Measurements from ENCODE around the gene TSGA10IP.

- TF ChIP-seq, protein P1, sequence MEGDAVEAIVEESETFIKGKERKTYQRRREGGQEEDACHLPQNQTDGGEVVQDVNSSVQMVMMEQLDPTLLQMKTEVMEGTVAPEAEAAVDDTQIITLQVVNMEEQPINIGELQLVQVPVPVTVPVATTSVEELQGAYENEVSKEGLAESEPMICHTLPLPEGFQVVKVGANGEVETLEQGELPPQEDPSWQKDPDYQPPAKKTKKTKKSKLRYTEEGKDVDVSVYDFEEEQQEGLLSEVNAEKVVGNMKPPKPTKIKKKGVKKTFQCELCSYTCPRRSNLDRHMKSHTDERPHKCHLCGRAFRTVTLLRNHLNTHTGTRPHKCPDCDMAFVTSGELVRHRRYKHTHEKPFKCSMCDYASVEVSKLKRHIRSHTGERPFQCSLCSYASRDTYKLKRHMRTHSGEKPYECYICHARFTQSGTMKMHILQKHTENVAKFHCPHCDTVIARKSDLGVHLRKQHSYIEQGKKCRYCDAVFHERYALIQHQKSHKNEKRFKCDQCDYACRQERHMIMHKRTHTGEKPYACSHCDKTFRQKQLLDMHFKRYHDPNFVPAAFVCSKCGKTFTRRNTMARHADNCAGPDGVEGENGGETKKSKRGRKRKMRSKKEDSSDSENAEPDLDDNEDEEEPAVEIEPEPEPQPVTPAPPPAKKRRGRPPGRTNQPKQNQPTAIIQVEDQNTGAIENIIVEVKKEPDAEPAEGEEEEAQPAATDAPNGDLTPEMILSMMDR (IDR thresholded peaks at IDR 0.05): no peak
- TF ChIP-seq EP300 (IDR thresholded peaks at IDR 0.05): no peak
Observed at GRCh38 chr11:65992056-65992455, 46.8 kb downstream of the TSGA10IP start.

All from gastroesophageal sphincter (tissue), 3 donors.